Spleen (tissue), 11 donors: ENCODE data around the gene VAV2. TPM values are rescaled to one million over a fixed set of nuclear protein-coding genes. Genes with fewer than 3 reads are reported as not detected.

ENCODE experiments used
- DNase-seq: peaks from one replicate; pipeline ENCODE4 v3.0.0-alpha.2; 2020
- H3K27ac ChIP-seq, 8 donors: fragments of 200-600 bp; sonication (generic) in 7 of 8; 1 replicate in 4 of 8; 2 replicates in 4 of 8; pipeline versions ENCODE4 v1.5.0 to v1.8.0; 2016 to 2021; ENCODE audit warnings: inconsistent platforms in 4 of 8, mild to moderate bottlenecking in 4 of 8, moderate library complexity in 1 of 8
- H3K27me3 ChIP-seq, 7 donors: fragments of 200-600 bp; sonication (generic) in 6 of 7; replicated peaks in 1 of 7; 1 replicate in 4 of 7; 2 replicates in 3 of 7; pipeline versions ENCODE4 v1.5.0 to v1.8.0; 2016 to 2021; ENCODE audit warnings: inconsistent platforms in 3 of 7, mild to moderate bottlenecking in 1 of 7
- H3K36me3 ChIP-seq, 6 donors: fragments of 200-600 bp; sonication (generic) in 5 of 6; 1 replicate in 4 of 6; 2 replicates in 2 of 6; pipeline versions ENCODE4 v1.5.0 to v1.8.0; 2016 to 2021; ENCODE audit warnings: inconsistent platforms in 2 of 6
- H3K4me1 ChIP-seq, 6 donors: fragments of 200-600 bp; sonication (generic) in 5 of 6; 1 replicate in 3 of 6; 2 replicates in 3 of 6; pipeline versions ENCODE4 v1.5.0 to v1.8.0; 2016 to 2021; ENCODE audit warnings: inconsistent platforms in 3 of 6
- H3K4me3 ChIP-seq, 8 donors: fragments of 200-600 bp; sonication (generic) in 7 of 8; 1 replicate in 4 of 8; 2 replicates in 4 of 8; pipeline versions ENCODE4 v1.5.0 to v1.8.0; 2016 to 2021; ENCODE audit warnings: inconsistent platforms in 4 of 8, mild to moderate bottlenecking in 4 of 8, moderate library complexity in 2 of 8
- H3K9me3 ChIP-seq, 8 donors: fragments of 200-600 bp; sonication (generic) in 7 of 8; 1 replicate in 4 of 8; 2 replicates in 4 of 8; pipeline versions ENCODE4 v1.5.0 to v1.8.0; 2016 to 2021; ENCODE audit warnings: inconsistent platforms in 4 of 8
- CTCF ChIP-seq, 11 experiments: fragments of 200-600 bp in 7 of 11; fragments of 450-650 bp in 4 of 11; sonication (generic) in 4 of 11; IDR thresholded peaks in 8 of 11; conservative IDR thresholded peaks in 3 of 11; 1 replicate in 7 of 11; 2 replicates in 4 of 11; pipeline versions ENCODE4 v1.4.0 to v1.8.0; 2016 to 2021; ENCODE audit warnings: antibody characterized with exemption in 11 of 11, inconsistent platforms in 4 of 11, mild to moderate bottlenecking in 1 of 11
- POLR2A ChIP-seq, 3 donors: fragments of 450-650 bp; IDR thresholded peaks; one replicate each; pipeline ENCODE4 v1.5.1; 2017; ENCODE audit warnings: antibody characterized with exemption in 3 of 3, mild to moderate bottlenecking in 1 of 3
- POLR2AphosphoS5 ChIP-seq, 3 donors: sonication (generic); formaldehyde crosslinking; IDR thresholded peaks; one replicate each; pipeline ENCODE4 v1.5.1; 2017; ENCODE audit warnings: antibody characterized with exemption in 3 of 3
- WGBS, 5 donors: extraction: QIAGEN DNeasy Blood & Tissue Kit in 3 of 5; methylation state at CpG; one replicate each; pipeline versions ENCODE4 v1.1.5 to v1.1.7; 2013 to 2018; 5-methylcytosine and 5-hydroxymethylcytosine counted together
- intact Hi-C: fragments of 100-400 bp; cut with DNase I; formaldehyde crosslinking; loops from one replicate; pipeline ENCODE4 v1.15.0; 2023; ENCODE audit warnings: low total_unique reads
- polyA plus RNA-seq, 3 donors: library from polyadenylated mRNA; stranded (reverse); fragments of 200-250 nt; gene quantifications; one replicate each; pipeline ENCODE4 v1.2.1, GENCODE V29; 2013
- total RNA-seq, 7 donors: library from RNA; depleted of rRNA in 3 of 7; stranded (reverse); fragments of >200 nt in 3 of 7; fragmentation: NEBNext Ultra II Directional in 4 of 7; extraction: Animal tissue kit (Norgen Biotek cat#: 25700) in 4 of 7; gene quantifications; one replicate each; pipeline versions ENCODE4 v1.1.0 to v1.2.1, GENCODE V29; 2016 to 2021
- donor health status: healthy with polysubstance abuse.
- donor health status: DM: no; HTN: no; CAD: no; lungs with moderate emphysema.
- donor health status: DM: no; HTN: no; CAD: no.
- donor health status: Bipolar disorder and iron deficiency.
- donor health status: healthy.
- donor health status: DM: no; HTN: no; CAD: no.
- donor health status: DM: yes; HTN: yes; CAD: no.

Gene VAV2
- total and polyA plus RNA-seq, 10 donors: 14.2 to 39.2 (median 23.3) TPM

- DNase-seq: no peak
- Histone ChIP-seq H3K9me3 (no peaks in the 10 kb centered on the region), H3K27me3 (peaks cover 0 to 58% (median 0%) of the 10 kb centered on the region in 7 donors), H3K4me1 (peaks cover 15 to 84% (median 69%) of the 10 kb centered on the region in 6 donors), H3K4me3 (no peak overlapping the region), H3K36me3 (peaks cover 0 to 68% (median 0%) of the 10 kb centered on the region in 6 donors), H3K27ac (peak overlapping the region in 1 of 8 donors; percentile 36)
- intact Hi-C loops: no loop called here
- peak in 1 of 3 donors; percentile 25 for TF ChIP-seq POLR2AphosphoS5 (IDR thresholded peaks at IDR 0.05)
- TF ChIP-seq POLR2A (IDR thresholded peaks at IDR 0.05): no peak
- 94 to 97% (median 96%) methylated on average over 22 to 25 of the region's 25 CpGs for WGBS, 5 donors
These were observed 207.2 kb downstream of the VAV2 start for GRCh38 chr9:133784731-133785561.

- peaks cover 9 to 68% (median 53%) of the 10 kb centered on the region in 6 donors for H3K4me1 ChIP-seq
- no peaks in the 10 kb centered on the region for H3K9me3 ChIP-seq
- DNase-seq: no peak
- peaks cover 0 to 56% (median 0%) of the 10 kb centered on the region in 7 donors for H3K27me3 ChIP-seq
- intact Hi-C loops: no loop called here
- peak overlapping the region in 1 of 8 donors; percentile 17 for H3K27ac ChIP-seq
- no peak overlapping the region for H3K4me3 ChIP-seq
- peaks cover 0 to 69% (median 9%) of the 10 kb centered on the region in 6 donors for H3K36me3 ChIP-seq
- 53 to 82% (median 78%) methylated on average over 11 to 13 of the region's 13 CpGs for WGBS, 5 donors
- TF ChIP-seq CTCF (IDR thresholded peaks at IDR 0.05 in 8 of 11, conservative IDR thresholded peaks at IDR 0.05 in 3 of 11) (no peak), POLR2A (IDR thresholded peaks at IDR 0.05) (no peak), POLR2AphosphoS5 (IDR thresholded peaks at IDR 0.05) (peak in 1 of 3 donors; percentile 22)
These were observed 208.8 kb downstream of the VAV2 start for GRCh38 chr9:133783331-133783731.

GRCh38 chr9:133782157-133783130, 209.7 kb downstream of the VAV2 start:
- TF ChIP-seq POLR2AphosphoS5 (IDR thresholded peaks at IDR 0.05) (peak in 1 of 3 donors; percentile 16), CTCF (IDR thresholded peaks at IDR 0.05 in 8 of 11, conservative IDR thresholded peaks at IDR 0.05 in 3 of 11) (peak; percentile 48 to 89 (median 77)), POLR2A (IDR thresholded peaks at IDR 0.05) (no peak)
- intact Hi-C loops: no loop called here
- H3K27me3 ChIP-seq: peaks cover 0 to 47% (median 0%) of the 10 kb centered on the region in 7 donors
- 47 to 54% (median 52%) methylated on average over 14 to 16 of the region's 16 CpGs for WGBS, 5 donors
- H3K36me3 ChIP-seq: peaks cover 0 to 72% (median 15%) of the 10 kb centered on the region in 6 donors
- H3K4me1 ChIP-seq: peaks cover 4 to 59% (median 44%) of the 10 kb centered on the region in 6 donors
- H3K27ac ChIP-seq: peak overlapping the region in 1 of 8 donors; percentile 16
- H3K9me3 ChIP-seq: no peaks in the 10 kb centered on the region
- H3K4me3 ChIP-seq: no peak overlapping the region
- DNase-seq: peak; percentile 89

GRCh38 chr9:133781828-133782135, 210.3 kb downstream of the VAV2 start:
- Histone ChIP-seq H3K9me3 (no peaks in the 10 kb centered on the region), H3K36me3 (peaks cover 0 to 79% (median 17%) of the 10 kb centered on the region in 6 donors), H3K4me1 (peaks cover 0 to 52% (median 37%) of the 10 kb centered on the region in 6 donors), H3K27ac (no peak overlapping the region), H3K4me3 (no peak overlapping the region), H3K27me3 (peaks cover 0 to 40% (median 0%) of the 10 kb centered on the region in 7 donors)
- intact Hi-C loops: no loop called here
- TF ChIP-seq POLR2AphosphoS5 (IDR thresholded peaks at IDR 0.05): no peak
- no peak for TF ChIP-seq CTCF (IDR thresholded peaks at IDR 0.05 in 8 of 11, conservative IDR thresholded peaks at IDR 0.05 in 3 of 11)
- no peak for TF ChIP-seq POLR2A (IDR thresholded peaks at IDR 0.05)
- DNase-seq: peak; percentile 64
- WGBS, 5 donors: 77 to 89% (median 86%) methylated on average over 10 of the region's 10 CpGs
